SH-SY5Y (cell line): Measurements from ENCODE around the gene BLOC1S1.

Experiments
- GATA2 ChIP-seq: IDR thresholded peaks from 2 replicates; pipeline ENCODE4 v1.6.1; 2011; ENCODE audit warnings: mild to moderate bottlenecking, low read depth, low read length
- GATA3 ChIP-seq: IDR thresholded peaks from 2 replicates; pipeline ENCODE4 v1.6.1; 2011; ENCODE audit warnings: low read depth, mild to moderate bottlenecking, low read length, moderate library complexity

GRCh38 chr12:55741931-55742680 lies 26.3 kb downstream of the BLOC1S1 start:
- TF ChIP-seq GATA2, result no peak
- TF ChIP-seq GATA3, result no peak
